ENCODE data around the gene STEEP1.
"Not testable (repeated sequence)": the region's sequence is repeated elsewhere in the genome, so short reads cannot be mapped to it uniquely, and the experiment has no call there.

STEEP1 gene

GRCh38 chrX:119529345-119530276, 35.6 kb downstream of the STEEP1 start:
- DNase-seq: no peak

GRCh38 chrX:119523664-119524184, 41.5 kb downstream of the STEEP1 start:
- DNase-seq: no peak

GRCh38 chrX:119521246-119521645, 44.0 kb downstream of the STEEP1 start:
- no peak for DNase-seq

GRCh38 chrX:119518371-119518770, 46.8 kb downstream of the STEEP1 start:
- no peak for DNase-seq

- peak; percentile 31 for DNase-seq
Observed at GRCh38 chrX:119516157-119516702, 49.0 kb downstream of the STEEP1 start.

- peak; percentile 10 for DNase-seq
Observed at GRCh38 chrX:119512146-119512800, 52.9 kb downstream of the STEEP1 start.

- no peak for DNase-seq
Observed at GRCh38 chrX:119507206-119507605, 58.0 kb downstream of the STEEP1 start.

- DNase-seq: no peak
Observed at GRCh38 chrX:119505945-119506344, 59.3 kb downstream of the STEEP1 start.

- not testable (repeated sequence) for DNase-seq
Observed at GRCh38 chrX:119505145-119505544, 60.1 kb downstream of the STEEP1 start.

GRCh38 chrX:119503484-119503861, 61.7 kb downstream of the STEEP1 start:
- no peak for DNase-seq

GRCh38 chrX:119502727-119503483, 62.3 kb downstream of the STEEP1 start:
- no peak for DNase-seq

GRCh38 chrX:119501511-119502148, 63.6 kb downstream of the STEEP1 start:
- DNase-seq: no peak

- no peak for DNase-seq
Observed at GRCh38 chrX:119500061-119500800, 65.0 kb downstream of the STEEP1 start.

GRCh38 chrX:119497185-119497584, 68.0 kb downstream of the STEEP1 start:
- DNase-seq: no peak

- no peak for DNase-seq
Observed at GRCh38 chrX:119495734-119496726, 69.2 kb downstream of the STEEP1 start.

GRCh38 chrX:119493851-119494495, 71.2 kb downstream of the STEEP1 start:
- DNase-seq: not testable (repeated sequence)

- no peak for DNase-seq
Observed at GRCh38 chrX:119492463-119492862, 72.7 kb downstream of the STEEP1 start.

GRCh38 chrX:119489212-119490074, 75.8 kb downstream of the STEEP1 start:
- DNase-seq: no peak

GRCh38 chrX:119488749-119489148, 76.5 kb downstream of the STEEP1 start:
- peak; percentile 14 for DNase-seq

All from stimulated activated CD4-positive, alpha-beta T cell treated with anti-CD3 and anti-CD28 coated beads, Interleukin-1b, Interleukin-23, amount 100 ng/mL, for 48 hours (primary cell).